WTC11 (cell line): Measurements from ENCODE around the gene SARDH. TPM values are rescaled to one million over a fixed set of nuclear protein-coding genes. Genes with fewer than 3 reads are reported as not detected.

Source experiments
- ATAC-seq: fragments of 200-7000 bp; cut with Tn5 transposase; 2 replicates; pipeline ENCODE4 v1.10.0; 2021; ENCODE audit warnings: mild to moderate bottlenecking, moderate library complexity
- CTCF ChIA-PET: fragments of 300-600 bp; sonication (Branson Sonifier 250); formaldehyde crosslinking; loops from one replicate; lab custom pipeline; 2021; ENCODE audit warnings: antibody characterized with exemption; lab: Charles Lee
- POLR2A ChIA-PET: fragments of 350-600 bp; sonication (Branson Sonifier 250); formaldehyde crosslinking; loops from one replicate; lab custom pipeline; 2021; ENCODE audit warnings: antibody characterized with exemption; lab: Charles Lee
- DNase-seq: peaks from one replicate; pipeline ENCODE4 v3.0.0; 2021; ENCODE audit warnings: low spot score
- H3K27ac Mint-ChIP-seq: 2 replicates; pipeline ENCODE4 v1.8.0; 2021; ENCODE audit warnings: mixed read lengths
- H3K27me3 Mint-ChIP-seq: 2 replicates; pipeline ENCODE4 v1.8.0; 2021; ENCODE audit warnings: low read depth, mild to moderate bottlenecking, moderate library complexity, mixed read lengths
- H3K36me3 Mint-ChIP-seq: 2 replicates; pipeline ENCODE4 v1.8.0; 2021; ENCODE audit warnings: mixed read lengths
- H3K4me1 Mint-ChIP-seq: 2 replicates; pipeline ENCODE4 v1.8.0; 2022; ENCODE audit warnings: mixed read lengths
- H3K4me3 Mint-ChIP-seq: 2 replicates; pipeline ENCODE4 v1.8.0; 2021; ENCODE audit warnings: mild to moderate bottlenecking, moderate library complexity, mixed read lengths
- H3K9me3 Mint-ChIP-seq: 2 replicates; pipeline ENCODE4 v1.8.0; 2021; ENCODE audit warnings: mixed read lengths
- FOXP4 ChIP-seq: sonication (generic); formaldehyde crosslinking; IDR thresholded peaks from 2 replicates; pipeline ENCODE4 v1.8.0; 2022; ENCODE audit warnings: mild to moderate bottlenecking, missing genetic modification reagents
- HMGA2 ChIP-seq: fragments of 250-450 bp; sonication (Bioruptor Pico); IDR thresholded peaks from 2 replicates; pipeline ENCODE4 v1.4.0; 2021; ENCODE audit warnings: mild to moderate bottlenecking, moderate library complexity
- HMGXB4 ChIP-seq: sonication (generic); formaldehyde crosslinking; IDR thresholded peaks from 2 replicates; pipeline ENCODE4 v1.8.1; 2023; ENCODE audit warnings: mild to moderate bottlenecking, moderate library complexity, missing genetic modification reagents
- OVOL2 ChIP-seq: fragments of 250-450 bp; sonication (Bioruptor Pico); IDR thresholded peaks from 2 replicates; pipeline ENCODE4 v1.9.0; 2021; ENCODE audit warnings: mild to moderate bottlenecking, borderline replicate concordance
- SMAD3 ChIP-seq: sonication (generic); formaldehyde crosslinking; IDR thresholded peaks from 2 replicates; pipeline ENCODE4 v1.8.0; 2022; ENCODE audit warnings: missing genetic modification reagents, mild to moderate bottlenecking, borderline replicate concordance
- SP1 ChIP-seq: sonication (generic); formaldehyde crosslinking; conservative IDR thresholded peaks from 2 replicates; pipeline ENCODE4 v1.8.1; 2022; ENCODE audit warnings: missing genetic modification reagents
- TEAD4 ChIP-seq: sonication (generic); formaldehyde crosslinking; IDR thresholded peaks from 2 replicates; pipeline ENCODE4 v1.8.0; 2022; ENCODE audit warnings: mild to moderate bottlenecking, missing genetic modification reagents
- ZNF219 ChIP-seq: sonication (generic); formaldehyde crosslinking; IDR thresholded peaks from 2 replicates; pipeline ENCODE4 v1.8.0; 2023; ENCODE audit warnings: missing genetic modification reagents, mild to moderate bottlenecking, borderline replicate concordance
- ZNF263 ChIP-seq: sonication (generic); formaldehyde crosslinking; IDR thresholded peaks from 2 replicates; pipeline ENCODE4 v1.8.1; 2022; ENCODE audit warnings: low read depth, mild to moderate bottlenecking, moderate library complexity, missing genetic modification reagents
- total RNA-seq: library from RNA; stranded (reverse); gene quantifications from 3 replicates; pipeline ENCODE4 v1.2.3, GENCODE V29; 2021
- TF ChIP-seq, protein P1 (sequence below): fragments of 200-600 bp; IDR thresholded peaks from 2 replicates; pipeline ENCODE4 v1.8.0; 2022; ENCODE audit warnings: antibody characterized with exemption
- TF ChIP-seq, protein P2 (sequence below): fragments of 250-450 bp; sonication (Bioruptor Pico); IDR thresholded peaks from 2 replicates; pipeline ENCODE4 v1.9.0; 2021; ENCODE audit warnings: mild to moderate bottlenecking
- TF ChIP-seq, protein P3 (sequence below): sonication (generic); formaldehyde crosslinking; conservative IDR thresholded peaks from 2 replicates; pipeline ENCODE4 v1.8.1; 2023; ENCODE audit warnings: mild to moderate bottlenecking, low read depth, missing genetic modification reagents, moderate library complexity
- TF ChIP-seq, protein P4 (sequence below): sonication (generic); formaldehyde crosslinking; IDR thresholded peaks from 2 replicates; pipeline ENCODE4 v1.8.1; 2022; ENCODE audit warnings: mild to moderate bottlenecking, moderate library complexity, missing genetic modification reagents

The SARDH gene
- total RNA-seq, 1 experiment from 2014 or later, result 8.5 TPM

DNA sequence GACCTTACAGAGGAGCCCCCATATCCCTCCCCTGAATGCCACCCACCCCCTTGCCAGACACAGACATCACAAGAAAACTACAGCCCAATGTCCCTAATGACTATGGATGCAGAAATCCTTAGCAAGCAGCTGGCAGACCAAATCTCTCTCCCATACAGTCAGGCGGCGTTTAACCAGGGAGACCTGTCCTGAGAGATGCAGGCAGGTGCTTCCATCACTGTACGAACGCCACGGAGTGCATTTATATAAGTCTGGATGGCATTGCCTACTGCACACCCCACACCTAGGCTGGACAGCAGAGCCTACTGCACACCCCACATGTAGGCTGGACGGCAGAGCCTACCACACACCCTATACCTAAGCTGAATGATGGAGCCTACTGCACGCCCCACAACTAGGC, 34.4 kb upstream of the SARDH start:
- ChIA-PET CTCF (interaction anchor here (1.2 kb wide), 1 partner anchor 29 kb away, joined by 3 read pairs; no protein-coding TSS in a partner anchor), POLR2A (no interaction called here)
- H3K9me3 Mint-ChIP-seq, result peaks cover 2% of the 10 kb centered on the region; the same call in 1 of the 2 replicates
- no peaks in the 10 kb centered on the region for H3K27me3 Mint-ChIP-seq
- H3K27ac Mint-ChIP-seq, result no peak overlapping the region
- DNase-seq (no peak), ATAC-seq (no peak)
- H3K4me1 Mint-ChIP-seq, result no peaks in the 10 kb centered on the region
- H3K4me3 Mint-ChIP-seq, result no peak overlapping the region
- H3K36me3 Mint-ChIP-seq, result peaks cover 39% of the 10 kb centered on the region
- no peak for TF ChIP-seq SP1 (CRISPR knock-in tag)
- TF ChIP-seq, protein P1, sequence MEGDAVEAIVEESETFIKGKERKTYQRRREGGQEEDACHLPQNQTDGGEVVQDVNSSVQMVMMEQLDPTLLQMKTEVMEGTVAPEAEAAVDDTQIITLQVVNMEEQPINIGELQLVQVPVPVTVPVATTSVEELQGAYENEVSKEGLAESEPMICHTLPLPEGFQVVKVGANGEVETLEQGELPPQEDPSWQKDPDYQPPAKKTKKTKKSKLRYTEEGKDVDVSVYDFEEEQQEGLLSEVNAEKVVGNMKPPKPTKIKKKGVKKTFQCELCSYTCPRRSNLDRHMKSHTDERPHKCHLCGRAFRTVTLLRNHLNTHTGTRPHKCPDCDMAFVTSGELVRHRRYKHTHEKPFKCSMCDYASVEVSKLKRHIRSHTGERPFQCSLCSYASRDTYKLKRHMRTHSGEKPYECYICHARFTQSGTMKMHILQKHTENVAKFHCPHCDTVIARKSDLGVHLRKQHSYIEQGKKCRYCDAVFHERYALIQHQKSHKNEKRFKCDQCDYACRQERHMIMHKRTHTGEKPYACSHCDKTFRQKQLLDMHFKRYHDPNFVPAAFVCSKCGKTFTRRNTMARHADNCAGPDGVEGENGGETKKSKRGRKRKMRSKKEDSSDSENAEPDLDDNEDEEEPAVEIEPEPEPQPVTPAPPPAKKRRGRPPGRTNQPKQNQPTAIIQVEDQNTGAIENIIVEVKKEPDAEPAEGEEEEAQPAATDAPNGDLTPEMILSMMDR, result no peak
- TF ChIP-seq, protein P2, sequence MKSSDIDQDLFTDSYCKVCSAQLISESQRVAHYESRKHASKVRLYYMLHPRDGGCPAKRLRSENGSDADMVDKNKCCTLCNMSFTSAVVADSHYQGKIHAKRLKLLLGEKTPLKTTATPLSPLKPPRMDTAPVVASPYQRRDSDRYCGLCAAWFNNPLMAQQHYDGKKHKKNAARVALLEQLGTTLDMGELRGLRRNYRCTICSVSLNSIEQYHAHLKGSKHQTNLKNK (CRISPR knock-in tag), result no peak
- TF ChIP-seq, all 79 proteins: peak for 0

DNA sequence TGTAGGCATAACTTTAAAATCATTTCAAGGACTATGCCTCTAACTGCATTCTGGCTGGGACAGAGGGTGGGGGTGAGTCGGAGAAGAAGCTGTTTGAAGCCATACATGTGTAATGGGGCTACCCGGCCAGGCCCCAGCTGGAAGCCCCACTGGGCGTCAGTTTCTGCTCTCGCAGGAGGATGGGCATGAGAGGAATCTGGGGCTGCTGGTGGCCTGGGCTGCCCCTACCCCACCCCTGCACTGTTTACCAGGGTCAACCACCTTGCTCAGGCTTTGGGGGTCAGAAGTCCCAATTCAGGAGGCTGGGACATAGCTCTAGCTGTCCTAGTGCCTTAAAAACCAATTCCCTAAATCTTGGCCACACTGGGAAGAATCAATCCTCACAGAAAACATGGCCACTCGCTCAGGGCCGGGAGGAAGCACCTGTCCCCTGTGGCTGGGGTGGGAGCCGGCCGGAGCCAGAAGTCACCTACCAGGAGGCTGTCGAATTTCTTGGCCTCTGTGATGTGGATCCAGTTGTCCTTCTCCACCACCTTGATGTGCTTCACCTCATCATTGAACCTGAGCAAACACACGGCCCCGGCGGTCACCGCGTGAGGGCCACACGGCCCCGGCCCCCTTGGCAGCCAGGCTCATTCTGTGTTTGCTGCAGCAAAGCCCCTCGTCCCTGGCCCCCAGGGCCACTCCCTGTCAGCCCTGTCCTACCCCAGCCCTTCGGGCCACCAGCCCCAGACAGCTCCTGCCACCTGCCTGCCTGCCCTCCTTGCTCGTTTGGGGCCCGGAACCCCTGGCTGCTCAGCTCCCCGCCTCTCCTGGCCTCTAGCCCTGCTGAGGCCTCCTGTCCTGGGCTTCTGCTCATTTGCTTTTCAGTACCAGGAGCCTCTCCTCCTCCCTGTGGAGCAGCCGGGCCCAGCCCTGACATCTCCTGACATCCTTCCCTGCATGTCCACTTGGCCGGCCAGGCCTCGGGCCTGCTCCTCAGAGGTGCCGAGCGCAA, 33.6 kb upstream of the SARDH start:
- H3K27ac Mint-ChIP-seq, result no peak overlapping the region
- peaks cover 10% of the 10 kb centered on the region for H3K9me3 Mint-ChIP-seq
- H3K36me3 Mint-ChIP-seq, result peaks cover 47% of the 10 kb centered on the region
- H3K27me3 Mint-ChIP-seq, result no peaks in the 10 kb centered on the region
- POLR2A ChIA-PET, result no interaction called here
- peak; percentile 7 for DNase-seq
- no peak for TF ChIP-seq OVOL2 (CRISPR knock-in tag)
- TF ChIP-seq ZNF263, result no peak
- TF ChIP-seq HMGA2 (CRISPR knock-in tag), result no peak
- TF ChIP-seq, protein P2 (CRISPR knock-in tag), result no peak
- no peak for TF ChIP-seq FOXP4 (CRISPR knock-in tag)
- TF ChIP-seq, protein P3, sequence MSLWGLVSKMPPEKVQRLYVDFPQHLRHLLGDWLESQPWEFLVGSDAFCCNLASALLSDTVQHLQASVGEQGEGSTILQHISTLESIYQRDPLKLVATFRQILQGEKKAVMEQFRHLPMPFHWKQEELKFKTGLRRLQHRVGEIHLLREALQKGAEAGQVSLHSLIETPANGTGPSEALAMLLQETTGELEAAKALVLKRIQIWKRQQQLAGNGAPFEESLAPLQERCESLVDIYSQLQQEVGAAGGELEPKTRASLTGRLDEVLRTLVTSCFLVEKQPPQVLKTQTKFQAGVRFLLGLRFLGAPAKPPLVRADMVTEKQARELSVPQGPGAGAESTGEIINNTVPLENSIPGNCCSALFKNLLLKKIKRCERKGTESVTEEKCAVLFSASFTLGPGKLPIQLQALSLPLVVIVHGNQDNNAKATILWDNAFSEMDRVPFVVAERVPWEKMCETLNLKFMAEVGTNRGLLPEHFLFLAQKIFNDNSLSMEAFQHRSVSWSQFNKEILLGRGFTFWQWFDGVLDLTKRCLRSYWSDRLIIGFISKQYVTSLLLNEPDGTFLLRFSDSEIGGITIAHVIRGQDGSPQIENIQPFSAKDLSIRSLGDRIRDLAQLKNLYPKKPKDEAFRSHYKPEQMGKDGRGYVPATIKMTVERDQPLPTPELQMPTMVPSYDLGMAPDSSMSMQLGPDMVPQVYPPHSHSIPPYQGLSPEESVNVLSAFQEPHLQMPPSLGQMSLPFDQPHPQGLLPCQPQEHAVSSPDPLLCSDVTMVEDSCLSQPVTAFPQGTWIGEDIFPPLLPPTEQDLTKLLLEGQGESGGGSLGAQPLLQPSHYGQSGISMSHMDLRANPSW, result no peak
- TF ChIP-seq TEAD4 (CRISPR knock-in tag), result no peak
- TF ChIP-seq, protein P4, sequence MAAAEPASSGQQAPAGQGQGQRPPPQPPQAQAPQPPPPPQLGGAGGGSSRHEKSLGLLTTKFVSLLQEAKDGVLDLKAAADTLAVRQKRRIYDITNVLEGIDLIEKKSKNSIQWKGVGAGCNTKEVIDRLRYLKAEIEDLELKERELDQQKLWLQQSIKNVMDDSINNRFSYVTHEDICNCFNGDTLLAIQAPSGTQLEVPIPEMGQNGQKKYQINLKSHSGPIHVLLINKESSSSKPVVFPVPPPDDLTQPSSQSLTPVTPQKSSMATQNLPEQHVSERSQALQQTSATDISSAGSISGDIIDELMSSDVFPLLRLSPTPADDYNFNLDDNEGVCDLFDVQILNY (CRISPR knock-in tag), result no peak
- no peak for TF ChIP-seq ZNF219 (CRISPR knock-in tag)
- no peak for TF ChIP-seq SMAD3 (CRISPR knock-in tag)
- no peak for TF ChIP-seq HMGXB4 (CRISPR knock-in tag)
- TF ChIP-seq, all 79 proteins: peak for 0
- Mint-ChIP-seq H3K4me1 (no peaks in the 10 kb centered on the region), H3K4me3 (no peak overlapping the region)
- CTCF ChIA-PET, result interaction anchor here (1.5 to 4.9 kb wide), 2 partner anchors 10 to 29 kb away, joined by 14 to 52 read pairs; no protein-coding TSS in a partner anchor
- no peak for ATAC-seq
